ENCODE data around the gene CCDC78.

- TF ChIP-seq POLR2A (IDR thresholded peaks at IDR 0.05; ENCODE audit: low read length): no peak
- TF ChIP-seq GATA1 (IDR thresholded peaks at IDR 0.05; ENCODE audit: low read depth, low read length): no peak
These were observed at the start of gene CCDC78, which contains the start of gene HAGHL for GRCh38 chr16:726438-727290.
